IPS-18a (cell line): ENCODE data around the gene C17orf113.
"Not testable (repeated sequence)": the region's sequence is repeated elsewhere in the genome, so short reads cannot be mapped to it uniquely, and the experiment has no call there.

Experiments
- H3K27ac ChIP-seq: one replicate; pipeline ENCODE4 v1.5.1; 2013; ENCODE audit warnings: low read length
- H3K27me3 ChIP-seq: one replicate; pipeline ENCODE4 v1.6.1; 2013; ENCODE audit warnings: mild to moderate bottlenecking, low read length; ENCODE audit not compliant: control insufficient read depth, insufficient read depth
- H3K36me3 ChIP-seq: one replicate; pipeline ENCODE4 v1.6.1; 2013; ENCODE audit warnings: low read depth, low read length; ENCODE audit not compliant: control insufficient read depth
- H3K4me1 ChIP-seq: one replicate; pipeline ENCODE4 v1.6.1; 2013; ENCODE audit warnings: low read depth, low read length; ENCODE audit not compliant: control insufficient read depth
- H3K4me3 ChIP-seq: one replicate; pipeline ENCODE4 v1.5.1; 2013; ENCODE audit warnings: low read length
- H3K9ac ChIP-seq: one replicate; pipeline ENCODE4 v1.6.1; 2013; ENCODE audit warnings: mild to moderate bottlenecking, low read length, moderate library complexity
- H3K9me3 ChIP-seq: one replicate; pipeline ENCODE4 v1.6.1; 2013; ENCODE audit warnings: low read depth, low read length; ENCODE audit not compliant: control insufficient read depth

C17orf113 gene

DNA sequence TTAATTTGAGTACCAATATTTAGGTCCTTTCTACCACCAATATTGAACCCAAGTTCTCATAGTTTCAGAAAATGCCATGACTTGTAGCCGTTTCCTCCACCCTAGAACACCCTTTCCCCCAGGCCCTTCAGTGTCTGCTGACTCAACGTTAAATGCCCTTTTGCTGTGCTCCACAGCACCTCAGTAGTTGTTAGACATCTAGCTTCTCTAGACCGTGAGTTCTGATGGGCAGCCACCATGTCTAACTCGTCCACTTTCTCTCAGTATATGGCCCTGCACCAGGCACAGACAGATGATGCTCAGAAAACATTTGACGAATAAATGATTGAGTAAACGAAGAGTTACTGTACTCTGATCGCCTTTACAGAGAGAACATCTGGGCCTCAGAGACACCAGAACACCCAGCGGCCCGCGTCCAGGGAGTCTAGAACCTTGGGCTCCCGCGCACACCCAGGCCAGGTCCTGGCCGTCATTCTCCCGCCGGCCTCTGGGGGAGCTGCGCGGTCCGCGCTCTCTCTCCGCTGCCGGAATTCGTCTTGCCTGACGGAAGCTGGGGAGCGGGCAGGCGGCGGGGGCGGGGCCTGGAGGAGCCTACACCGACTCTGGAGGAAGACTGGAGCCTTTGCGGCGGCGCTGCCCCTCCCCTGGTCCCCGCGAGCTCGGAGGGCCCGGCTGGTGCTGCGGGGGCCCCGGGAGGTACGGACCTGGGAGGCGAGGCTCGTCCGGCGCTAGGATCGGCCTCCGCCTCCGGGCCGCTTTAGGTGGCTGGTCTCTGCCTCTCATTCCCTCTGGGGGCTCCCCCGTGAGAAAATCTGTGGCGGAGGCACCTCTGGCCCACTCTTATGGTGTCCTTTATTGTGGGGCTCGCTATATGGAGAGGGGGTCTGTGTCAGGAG, 30.6 kb downstream of the C17orf113 start, which contains the start of gene NKIRAS2:
TSS of gene NKIRAS2 (plus strand) at position 582 of the 896 bp plus-strand sequence. CDS start 1,488 bp downstream, outside the sequence.
- H3K27ac ChIP-seq: peak within 1 kb of the TSS; percentile 25

DNA sequence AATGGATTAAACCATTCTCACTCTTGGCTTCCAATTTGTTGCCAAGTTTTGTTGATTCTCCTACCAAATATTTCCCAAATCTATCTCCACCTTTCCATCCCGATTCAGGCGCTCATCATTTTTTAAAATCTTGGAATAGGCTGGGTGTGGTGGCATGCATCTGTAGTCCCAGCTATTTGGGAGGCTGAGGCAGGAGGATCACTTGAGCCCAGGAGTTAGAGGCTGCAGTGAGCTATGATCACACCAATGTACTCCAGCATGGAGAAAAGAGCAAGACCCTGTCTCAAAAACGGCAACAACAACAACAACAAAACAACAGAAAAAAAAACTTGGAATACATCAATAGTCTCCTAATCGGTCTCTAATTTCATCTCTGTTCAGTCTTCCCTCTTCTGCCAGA, 31.4 kb downstream of the C17orf113 start:
- no peak overlapping the region for H3K27ac ChIP-seq
- H3K4me1 ChIP-seq: peaks cover 16% of the 10 kb centered on the region
- no peaks in the 10 kb centered on the region for H3K27me3 ChIP-seq
- H3K36me3 ChIP-seq: peaks cover 21% of the 10 kb centered on the region
- no peak overlapping the region for H3K4me3 ChIP-seq
- H3K9ac ChIP-seq: no peak overlapping the region
- H3K9me3 ChIP-seq: no peaks in the 10 kb centered on the region

More for the DNA sequence above, 30.6 kb downstream of the C17orf113 start, which contains the start of gene NKIRAS2:
- no peaks in the 10 kb centered on the region for H3K27me3 ChIP-seq
- H3K4me1 ChIP-seq: peaks cover 16% of the 10 kb centered on the region
- peaks cover 25% of the 10 kb centered on the region for H3K36me3 ChIP-seq
- H3K4me3 ChIP-seq: peak within 1 kb of the TSS; percentile 90
- no peaks in the 10 kb centered on the region for H3K9me3 ChIP-seq
- H3K9ac ChIP-seq: peak within 1 kb of the TSS; percentile 83

DNA sequence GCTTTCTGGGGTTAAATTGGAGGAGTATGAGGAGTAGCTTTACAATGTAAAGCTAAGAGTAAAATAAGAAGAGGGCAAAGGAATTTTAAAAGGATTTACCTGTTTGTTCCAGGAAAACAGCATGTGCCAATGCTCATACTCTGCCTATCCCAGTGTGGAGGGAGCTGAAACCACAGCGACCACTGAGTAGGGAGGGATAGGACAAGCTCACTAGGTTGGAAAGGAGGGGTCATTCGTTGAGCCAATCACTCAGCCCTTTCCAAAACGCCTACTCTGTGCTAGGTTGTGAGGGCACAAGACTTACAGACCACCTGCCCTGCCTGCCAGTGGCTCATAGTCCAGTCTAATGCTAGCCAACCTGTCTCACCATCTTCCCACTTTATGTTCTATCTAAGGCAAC, 32.1 kb downstream of the C17orf113 start:
- peak overlapping the region; percentile 95 for H3K9ac ChIP-seq
- peak overlapping the region; percentile 83 for H3K27ac ChIP-seq

DNA sequence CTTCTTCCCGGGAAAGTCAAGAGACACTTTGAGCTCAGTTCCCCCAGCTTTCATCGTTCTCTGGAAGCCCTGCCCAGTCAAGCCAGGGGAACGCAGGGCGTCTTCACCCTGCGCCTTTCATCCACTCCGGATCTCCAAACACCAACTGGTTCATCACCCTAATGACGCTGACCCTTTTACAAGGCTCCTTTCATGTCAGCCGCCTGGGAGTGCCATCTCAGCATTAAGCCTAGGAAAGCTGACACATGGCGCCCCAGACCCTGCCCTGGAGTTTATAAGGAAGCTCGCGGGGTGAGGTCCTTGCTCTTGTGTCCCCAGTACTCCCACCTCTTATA, 32.6 kb downstream of the C17orf113 start:
- Histone ChIP-seq H3K27ac (peak overlapping the region; percentile 83), H3K9me3 (no peaks in the 10 kb centered on the region), H3K9ac (peak overlapping the region; percentile 95), H3K36me3 (peaks cover 10% of the 10 kb centered on the region), H3K27me3 (no peaks in the 10 kb centered on the region), H3K4me3 (peak overlapping the region; percentile 81), H3K4me1 (peaks cover 26% of the 10 kb centered on the region)

More for the DNA sequence above, 32.1 kb downstream of the C17orf113 start:
- H3K9me3 ChIP-seq: no peaks in the 10 kb centered on the region
- peaks cover 15% of the 10 kb centered on the region for H3K36me3 ChIP-seq
- H3K27me3 ChIP-seq: no peaks in the 10 kb centered on the region
- H3K4me3 ChIP-seq: peak overlapping the region; percentile 81
- H3K4me1 ChIP-seq: peaks cover 21% of the 10 kb centered on the region

DNA sequence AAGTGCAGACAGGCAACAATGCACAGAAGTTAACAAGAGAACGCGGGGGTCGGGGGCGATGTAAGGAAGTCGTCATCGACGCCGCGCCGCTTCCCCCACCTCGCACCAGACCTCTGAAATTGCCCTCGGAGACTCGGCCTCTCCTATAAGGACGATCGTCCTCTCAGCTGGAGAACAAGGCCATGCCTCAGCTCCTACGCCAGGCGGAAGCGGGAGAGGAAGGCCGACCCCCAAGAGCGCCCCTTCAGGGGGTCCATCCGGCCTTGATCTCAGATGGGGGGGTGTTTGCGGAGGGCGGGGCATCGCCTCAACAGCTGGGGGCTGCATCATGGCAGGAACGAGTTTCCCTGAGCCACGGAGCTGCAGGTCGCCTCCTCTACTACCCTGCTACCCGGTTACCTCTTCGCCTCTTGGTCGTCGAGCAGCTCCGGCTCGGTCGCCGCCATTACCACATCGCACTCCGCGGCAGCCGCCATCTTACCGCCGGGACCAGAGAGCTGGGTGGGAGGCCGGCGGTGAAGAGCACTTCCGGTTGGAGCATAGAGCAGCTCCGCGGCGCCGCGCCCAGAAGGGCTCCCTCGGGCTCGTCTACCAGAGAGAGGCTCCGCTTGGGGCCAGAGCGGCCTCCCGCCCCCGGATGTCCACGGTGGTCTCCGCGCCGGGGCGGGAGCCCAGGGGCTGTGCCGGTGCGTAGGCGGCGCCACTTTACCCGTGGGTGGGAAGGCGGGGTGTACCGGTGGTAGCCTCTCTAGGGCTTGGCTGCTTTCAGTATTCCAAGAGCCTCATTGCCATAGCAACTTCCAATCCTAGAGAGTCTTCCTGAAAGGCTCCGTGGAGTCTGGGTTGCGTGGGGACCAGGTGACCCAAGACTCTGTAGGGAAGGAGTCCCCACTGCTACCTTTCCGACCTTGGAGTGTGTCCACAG, 33.2 kb downstream of the C17orf113 start, which contains the start of gene DNAJC7:
TSS of gene DNAJC7 (minus strand) at position 499 of the 925 bp plus-strand sequence. CDS start at position 476, 23 bp downstream.
- no peaks in the 10 kb centered on the region for H3K9me3 ChIP-seq
- H3K9ac ChIP-seq: peak within 1 kb of the TSS; percentile 95
- peaks cover 3% of the 10 kb centered on the region for H3K36me3 ChIP-seq
- no peaks in the 10 kb centered on the region for H3K27me3 ChIP-seq
- peak within 1 kb of the TSS; percentile 83 for H3K27ac ChIP-seq
- peak within 1 kb of the TSS; percentile 81 for H3K4me3 ChIP-seq
- peaks cover 30% of the 10 kb centered on the region for H3K4me1 ChIP-seq

DNA sequence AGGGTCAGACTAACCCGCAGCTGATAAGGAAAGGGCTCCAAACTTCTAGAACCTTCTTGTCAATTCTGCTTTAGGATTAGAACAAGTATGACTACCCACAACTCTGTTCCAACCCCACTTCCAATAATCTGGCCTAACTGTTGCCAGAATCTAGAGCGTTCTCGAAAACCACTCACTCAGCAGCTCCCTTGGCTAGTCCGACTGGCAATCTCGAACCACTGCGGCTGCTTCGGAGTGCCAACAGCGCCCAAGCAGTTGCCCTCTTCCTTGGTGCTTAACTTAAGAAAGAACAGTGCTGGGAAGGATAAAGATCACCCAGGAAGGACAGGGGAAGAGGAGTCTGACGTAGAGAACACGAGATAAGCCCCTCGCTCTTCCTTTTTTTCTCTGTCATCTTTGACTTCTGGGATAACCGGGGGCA, 34.0 kb downstream of the C17orf113 start:
- no peaks in the 10 kb centered on the region for H3K9me3 ChIP-seq
- H3K27ac ChIP-seq: peak overlapping the region; percentile 83
- peaks cover 37% of the 10 kb centered on the region for H3K4me1 ChIP-seq
- peak overlapping the region; percentile 95 for H3K9ac ChIP-seq
- peak overlapping the region; percentile 81 for H3K4me3 ChIP-seq
- H3K27me3 ChIP-seq: no peaks in the 10 kb centered on the region
- no peaks in the 10 kb centered on the region for H3K36me3 ChIP-seq

DNA sequence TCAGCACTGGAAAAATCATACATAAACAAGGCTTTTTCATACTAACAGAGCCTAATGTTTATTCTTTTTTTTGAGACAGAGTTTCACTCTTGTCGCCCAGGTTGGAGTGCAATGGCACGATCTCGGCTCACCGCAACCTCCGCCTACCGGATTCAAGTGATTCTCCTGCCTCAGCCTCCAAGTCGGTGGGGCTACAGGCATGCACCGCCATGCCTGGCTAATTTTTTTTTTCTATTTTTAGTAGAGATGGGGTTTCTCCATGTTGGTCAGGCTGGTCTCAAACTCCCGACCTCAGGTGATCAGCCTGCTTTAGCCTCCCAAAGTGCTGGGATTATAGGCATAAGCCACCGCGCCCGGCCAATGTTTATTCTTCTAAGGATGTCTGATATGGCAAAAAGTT, 36.7 kb downstream of the C17orf113 start:
- not testable (repeated sequence) for H3K4me3 ChIP-seq, H3K9me3 ChIP-seq, H3K27me3 ChIP-seq, H3K36me3 ChIP-seq
- peaks cover 42% of the 10 kb centered on the region for H3K4me1 ChIP-seq
- H3K27ac ChIP-seq: peak overlapping the region; percentile 72
- peak overlapping the region; percentile 26 for H3K9ac ChIP-seq

DNA sequence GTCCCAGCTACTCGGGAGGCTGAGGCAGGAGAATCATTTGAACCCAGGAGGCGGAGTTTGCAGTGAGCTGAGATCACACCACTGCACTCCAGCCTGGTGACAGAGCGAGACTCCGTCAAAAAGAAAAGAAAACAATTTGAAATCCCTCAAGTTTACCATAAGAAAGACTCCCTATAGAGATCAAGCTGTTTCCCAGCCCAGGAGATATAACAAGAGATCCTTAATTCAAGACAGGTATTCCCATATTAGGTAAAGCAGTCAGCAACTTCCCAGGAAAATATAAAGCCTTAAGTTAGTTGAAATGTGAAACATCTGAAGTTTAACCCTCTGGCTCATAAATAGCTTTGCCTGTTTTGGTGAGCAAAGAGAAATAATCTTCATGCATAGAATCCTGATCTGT, 38.0 kb downstream of the C17orf113 start:
- peak overlapping the region; percentile 72 for H3K27ac ChIP-seq
- H3K9ac ChIP-seq: peak overlapping the region; percentile 26
- not testable (repeated sequence) for H3K36me3 ChIP-seq, H3K9me3 ChIP-seq, H3K4me3 ChIP-seq, H3K27me3 ChIP-seq
- peaks cover 37% of the 10 kb centered on the region for H3K4me1 ChIP-seq

DNA sequence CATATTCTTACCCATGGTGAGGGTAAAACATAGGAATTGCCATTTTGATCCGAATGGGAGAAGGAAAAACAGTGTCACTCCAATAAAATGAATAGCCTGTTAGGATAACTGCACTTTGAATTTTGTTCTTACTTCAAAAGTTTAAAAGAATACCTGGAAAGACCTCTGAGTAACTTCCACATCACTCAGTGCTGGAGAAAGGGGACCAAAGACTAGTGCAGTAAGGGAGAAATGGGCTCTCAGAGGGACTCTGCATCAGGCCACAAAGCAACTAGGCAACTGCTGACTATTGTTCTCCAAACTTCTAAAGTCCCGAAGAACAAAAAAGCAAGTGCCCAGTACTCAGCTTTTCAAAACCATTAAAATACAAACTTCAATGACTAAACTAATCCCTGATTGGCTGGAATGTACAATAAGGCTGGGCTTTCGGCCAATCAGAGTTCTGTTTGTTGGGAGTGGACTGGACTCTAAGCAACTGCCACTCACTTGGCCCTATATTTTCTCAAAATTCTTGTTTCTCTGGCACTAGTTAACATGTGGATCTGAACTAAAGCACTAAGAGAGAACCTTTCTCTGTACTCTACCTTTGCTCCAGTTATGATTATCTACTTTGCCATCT, 39.4 kb downstream of the C17orf113 start:
- Histone ChIP-seq H3K9me3 (no peaks in the 10 kb centered on the region), H3K4me3 (no peak overlapping the region), H3K36me3 (no peaks in the 10 kb centered on the region), H3K27me3 (no peaks in the 10 kb centered on the region), H3K27ac (peak overlapping the region; percentile 73), H3K9ac (no peak overlapping the region), H3K4me1 (peaks cover 34% of the 10 kb centered on the region)

DNA sequence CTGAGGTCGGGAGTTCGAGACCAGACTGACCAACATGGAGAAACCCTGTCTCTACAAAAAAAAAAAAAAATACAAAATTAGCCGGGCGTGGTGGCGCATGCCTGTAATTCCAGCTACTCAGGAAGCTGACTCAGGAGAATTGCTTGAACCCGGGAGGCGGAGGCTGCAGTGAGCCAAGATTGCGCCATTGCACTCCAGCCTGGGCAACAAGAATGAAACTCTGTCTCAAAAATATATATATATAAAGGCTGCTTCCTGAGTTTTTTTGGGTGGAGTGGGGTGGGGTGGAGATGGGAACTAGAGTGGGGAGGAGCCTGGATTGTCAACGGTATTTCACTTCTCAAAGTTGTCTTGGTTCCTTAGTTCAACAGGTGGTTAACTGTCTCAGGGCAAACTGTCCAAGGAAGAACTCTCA, 40.1 kb downstream of the C17orf113 start:
- not testable (repeated sequence) for H3K9ac ChIP-seq, H3K27me3 ChIP-seq, H3K9me3 ChIP-seq, H3K4me3 ChIP-seq, H3K27ac ChIP-seq, H3K36me3 ChIP-seq
- H3K4me1 ChIP-seq: peaks cover 31% of the 10 kb centered on the region

DNA sequence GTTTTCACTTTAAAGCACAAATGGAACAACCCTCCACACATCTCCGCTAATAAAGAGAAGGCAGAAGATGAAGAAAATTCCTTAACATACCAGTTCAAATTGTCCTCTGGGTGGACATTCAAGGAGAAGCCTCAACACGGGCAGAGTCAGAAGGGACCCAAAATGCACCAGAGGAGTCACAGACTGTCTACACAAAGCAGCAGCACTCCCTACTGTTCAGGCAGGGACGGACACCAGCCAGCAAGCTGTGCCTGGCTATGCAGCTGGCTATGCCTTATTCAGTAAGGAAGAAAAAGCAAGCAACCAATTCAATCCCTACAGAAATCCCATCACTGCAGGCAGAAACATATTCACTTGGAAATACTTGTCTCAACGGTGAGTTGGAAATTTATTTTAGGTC, 41.2 kb downstream of the C17orf113 start:
- no peak overlapping the region for H3K9ac ChIP-seq
- peak overlapping the region; percentile 42 for H3K27ac ChIP-seq
- no peak overlapping the region for H3K4me3 ChIP-seq
- no peaks in the 10 kb centered on the region for H3K27me3 ChIP-seq
- no peaks in the 10 kb centered on the region for H3K36me3 ChIP-seq
- peaks cover 31% of the 10 kb centered on the region for H3K4me1 ChIP-seq
- H3K9me3 ChIP-seq: no peaks in the 10 kb centered on the region
